B cell (primary cell): ENCODE measurements around the gene USP53. TPM values are rescaled to one million over a fixed set of nuclear protein-coding genes. Genes with fewer than 3 reads are reported as not detected.

ENCODE experiments used
- ATAC-seq: fragments of 200-7000 bp; cut with Tn5 transposase; one replicate; pipeline ENCODE4 v1.10.0; 2021; ENCODE audit warnings: low read depth, mild to moderate bottlenecking, moderate number of reproducible peaks, moderate library complexity
- CTCF ChIA-PET: fragments of 350-600 bp; sonication (Branson Sonifier 250); formaldehyde crosslinking; loops from one replicate; lab custom pipeline; 2021; ENCODE audit warnings: antibody characterized with exemption, inconsistent platforms; lab: Charles Lee
- POLR2A ChIA-PET: fragments of 350-600 bp; sonication (Branson Sonifier 250); formaldehyde crosslinking; loops from one replicate; lab custom pipeline; 2021; ENCODE audit warnings: antibody characterized with exemption; lab: Charles Lee
- DNase-seq: peaks from one replicate; pipeline ENCODE4 v3.0.0; 2013
- H2AFZ ChIP-seq: 2 replicates; pipeline ENCODE4 v1.6.1; 2012; ENCODE audit warnings: mild to moderate bottlenecking, low read depth, low read length; ENCODE audit not compliant: insufficient read depth, poor library complexity, severe bottlenecking
- H3K27ac ChIP-seq, 2 donors: 1 replicate in 1 of 2; 2 replicates in 1 of 2; pipeline ENCODE4 v1.5.1; 2012 to 2013; ENCODE audit warnings: low read length in 2 of 2, mild to moderate bottlenecking in 2 of 2, moderate library complexity in 1 of 2
- H3K27me3 ChIP-seq, 4 experiments: fragments of 200-600 bp in 1 of 4; sonication (generic) in 1 of 4; replicated peaks in 1 of 4; 1 replicate in 2 of 4; 2 replicates in 2 of 4; pipeline versions ENCODE4 v1.6.1 to v1.7.0; 2013 to 2016; ENCODE audit warnings: low read length in 3 of 4, mild to moderate bottlenecking in 2 of 4, mixed read lengths in 1 of 4, moderate library complexity in 1 of 4; ENCODE audit not compliant: insufficient read depth in 4 of 4, control insufficient read depth in 3 of 4; ENCODE audit errors: control extremely low read depth in 1 of 4
- H3K36me3 ChIP-seq, 2 experiments: replicated peaks in 1 of 2; 1 replicate in 1 of 2; 2 replicates in 1 of 2; pipeline versions ENCODE4 v1.6.1 to v1.7.1; 2013; ENCODE audit warnings: low read length in 1 of 2; ENCODE audit not compliant: insufficient read depth in 2 of 2, control insufficient read depth in 1 of 2; ENCODE audit errors: control extremely low read depth in 1 of 2, extremely low read depth in 1 of 2
- H3K4me1 ChIP-seq, 2 donors: fragments of 200-600 bp in 1 of 2; sonication (generic) in 1 of 2; 1 replicate in 1 of 2; 2 replicates in 1 of 2; pipeline versions ENCODE4 v1.5.1 to v1.6.1; 2013 to 2017; ENCODE audit warnings: low read length in 2 of 2; ENCODE audit not compliant: control insufficient read depth in 2 of 2, insufficient read depth in 2 of 2
- H3K4me2 ChIP-seq: replicated peaks from 2 replicates; pipeline ENCODE3; 2012; ENCODE audit warnings: mild to moderate bottlenecking, low read depth, low read length; ENCODE audit not compliant: poor library complexity, severe bottlenecking
- H3K4me3 ChIP-seq, 5 experiments: fragments of 200-600 bp in 1 of 5; sonication (generic) in 1 of 5; 1 replicate in 3 of 5; 2 replicates in 2 of 5; pipeline versions ENCODE4 v1.5.1 to v1.7.0; 2011 to 2016; ENCODE audit warnings: low read length in 4 of 5, mild to moderate bottlenecking in 4 of 5, low read depth in 2 of 5, control low read depth in 1 of 5, moderate library complexity in 1 of 5; ENCODE audit not compliant: insufficient read depth in 1 of 5; ENCODE audit errors: control extremely low read depth in 1 of 5, extremely low read depth in 1 of 5
- H3K79me2 ChIP-seq: fragments of 200-600 bp; sonication (generic); one replicate; pipeline ENCODE4 v1.6.0; 2016; ENCODE audit warnings: low read length; ENCODE audit not compliant: control insufficient read depth, insufficient read depth
- H3K9ac ChIP-seq: fragments of 200-600 bp; sonication (generic); 2 replicates; pipeline ENCODE4 v1.6.1; 2017; ENCODE audit warnings: mild to moderate bottlenecking, low read length, moderate library complexity
- H3K9me3 ChIP-seq, 3 donors: one replicate each; pipeline versions ENCODE4 v1.6.1 to v1.7.1; 2013; ENCODE audit warnings: low read length in 2 of 3; ENCODE audit not compliant: control insufficient read depth in 2 of 3, insufficient read depth in 1 of 3; ENCODE audit errors: control extremely low read depth in 1 of 3
- H4K20me1 ChIP-seq: 2 replicates; pipeline ENCODE4 v1.6.0; 2012; ENCODE audit warnings: mild to moderate bottlenecking, low read length; ENCODE audit not compliant: insufficient read depth, control insufficient read depth, poor library complexity, severe bottlenecking
- H3K27ac Mint-ChIP-seq: one replicate; pipeline ENCODE4 v1.8.0; 2021; ENCODE audit warnings: mixed read lengths
- H3K27me3 Mint-ChIP-seq: one replicate; pipeline ENCODE4 v1.8.0; 2021; ENCODE audit warnings: mixed read lengths
- H3K4me1 Mint-ChIP-seq: one replicate; pipeline ENCODE4 v1.8.0; 2021; ENCODE audit warnings: mixed read lengths
- H3K4me3 Mint-ChIP-seq: one replicate; pipeline ENCODE4 v1.8.0; 2021; ENCODE audit warnings: mixed read lengths
- H3K9me3 Mint-ChIP-seq: one replicate; pipeline ENCODE4 v1.8.0; 2022; ENCODE audit warnings: mixed read lengths; ENCODE audit not compliant: insufficient read depth
- EZH2 ChIP-seq: IDR thresholded peaks from 2 replicates; pipeline ENCODE4 v1.6.1; 2012; ENCODE audit warnings: borderline replicate concordance, low read depth, mild to moderate bottlenecking, moderate library complexity, low read length; ENCODE audit not compliant: insufficient read depth, poor library complexity, severe bottlenecking
- WGBS: methylation state at CpG from one replicate; pipeline ENCODE4 v1.1.5; 2013; ENCODE audit warnings: missing lambda C conversion rate; ENCODE audit not compliant: insufficient coverage; 5-methylcytosine and 5-hydroxymethylcytosine counted together
- intact Hi-C: fragments of 100-400 bp; cut with micrococcal nuclease; formaldehyde crosslinking; loops from one replicate; pipeline ENCODE4 v1.10.0; 2022
- polyA plus RNA-seq: library from polyadenylated mRNA; depleted of rRNA; stranded (reverse); fragments of >200 nt; gene quantifications from 2 replicates; pipeline ENCODE4 v1.2.3, GENCODE V29; 2012
- total RNA-seq, 2 donors: library from RNA; stranded (reverse); fragments of 120-200 nt in 1 of 2; gene quantifications; 1 replicate in 1 of 2; 2 replicates in 1 of 2; pipeline versions ENCODE4 v1.2.3 to v1.2.4, GENCODE V29; 2013 to 2022
- TF ChIP-seq, protein P1 (sequence below): fragments of 200-600 bp; IDR thresholded peaks from one replicate; pipeline ENCODE4 v1.8.0; 2022; ENCODE audit warnings: antibody characterized with exemption, mild to moderate bottlenecking

Gene USP53
- total and polyA plus RNA-seq, 2 donors (not counting 1 experiment from before 2014, with no cell fraction given), result 12.9 to 45.0 TPM

DNA sequence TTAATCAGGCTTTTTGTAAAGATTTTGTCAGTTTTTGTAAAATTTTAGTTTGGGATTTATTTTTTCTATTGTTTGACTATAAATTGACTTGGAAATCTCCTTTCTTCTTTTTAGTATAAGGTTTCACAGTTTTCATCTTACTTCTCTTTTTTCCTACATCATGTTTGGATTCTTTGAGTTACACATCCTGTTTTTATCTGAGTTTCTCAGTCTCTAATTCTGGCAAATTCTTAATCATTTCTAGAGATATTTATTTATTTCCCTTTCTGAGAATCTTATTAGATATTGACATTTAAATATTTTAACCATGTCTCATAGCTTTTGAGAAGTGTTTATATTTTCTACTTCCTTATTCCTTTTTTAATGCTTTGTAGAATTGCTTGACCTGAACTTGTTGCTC lies 20.7 kb downstream of the USP53 start:
- peak overlapping the region; percentile 5 for H3K4me2 ChIP-seq
- no peaks in the 10 kb centered on the region for H4K20me1 ChIP-seq
- no peak overlapping the region for H3K4me3 ChIP-seq
- peaks cover 45% of the 10 kb centered on the region for H3K4me1 Mint-ChIP-seq
- H3K9me3 Mint-ChIP-seq, result no peaks in the 10 kb centered on the region
- intact Hi-C loops, result loop anchor here (5.0 kb wide), 1 partner anchor 34 kb away; no protein-coding TSS in a partner anchor
- H2AFZ ChIP-seq, result no peak overlapping the region
- H3K27ac ChIP-seq, result no peak overlapping the region
- H3K27me3 ChIP-seq, result no peaks in the 10 kb centered on the region
- ChIA-PET CTCF (no interaction called here), POLR2A (no interaction called here)
- no peak overlapping the region for H3K27ac Mint-ChIP-seq
- ATAC-seq, result no peak
- no peak overlapping the region for H3K9ac ChIP-seq
- TF ChIP-seq, protein P1, sequence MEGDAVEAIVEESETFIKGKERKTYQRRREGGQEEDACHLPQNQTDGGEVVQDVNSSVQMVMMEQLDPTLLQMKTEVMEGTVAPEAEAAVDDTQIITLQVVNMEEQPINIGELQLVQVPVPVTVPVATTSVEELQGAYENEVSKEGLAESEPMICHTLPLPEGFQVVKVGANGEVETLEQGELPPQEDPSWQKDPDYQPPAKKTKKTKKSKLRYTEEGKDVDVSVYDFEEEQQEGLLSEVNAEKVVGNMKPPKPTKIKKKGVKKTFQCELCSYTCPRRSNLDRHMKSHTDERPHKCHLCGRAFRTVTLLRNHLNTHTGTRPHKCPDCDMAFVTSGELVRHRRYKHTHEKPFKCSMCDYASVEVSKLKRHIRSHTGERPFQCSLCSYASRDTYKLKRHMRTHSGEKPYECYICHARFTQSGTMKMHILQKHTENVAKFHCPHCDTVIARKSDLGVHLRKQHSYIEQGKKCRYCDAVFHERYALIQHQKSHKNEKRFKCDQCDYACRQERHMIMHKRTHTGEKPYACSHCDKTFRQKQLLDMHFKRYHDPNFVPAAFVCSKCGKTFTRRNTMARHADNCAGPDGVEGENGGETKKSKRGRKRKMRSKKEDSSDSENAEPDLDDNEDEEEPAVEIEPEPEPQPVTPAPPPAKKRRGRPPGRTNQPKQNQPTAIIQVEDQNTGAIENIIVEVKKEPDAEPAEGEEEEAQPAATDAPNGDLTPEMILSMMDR, result no peak
- no peak for TF ChIP-seq EZH2
- H3K4me1 ChIP-seq, result peaks cover 6 to 8% of the 10 kb centered on the region in 2 donors
- no peaks in the 10 kb centered on the region for H3K27me3 Mint-ChIP-seq
- DNase-seq, result no peak
- H3K4me3 Mint-ChIP-seq, result no peak overlapping the region
- H3K9me3 ChIP-seq, result no peaks in the 10 kb centered on the region
- no peaks in the 10 kb centered on the region for H3K36me3 ChIP-seq
- no peaks in the 10 kb centered on the region for H3K79me2 ChIP-seq

DNA sequence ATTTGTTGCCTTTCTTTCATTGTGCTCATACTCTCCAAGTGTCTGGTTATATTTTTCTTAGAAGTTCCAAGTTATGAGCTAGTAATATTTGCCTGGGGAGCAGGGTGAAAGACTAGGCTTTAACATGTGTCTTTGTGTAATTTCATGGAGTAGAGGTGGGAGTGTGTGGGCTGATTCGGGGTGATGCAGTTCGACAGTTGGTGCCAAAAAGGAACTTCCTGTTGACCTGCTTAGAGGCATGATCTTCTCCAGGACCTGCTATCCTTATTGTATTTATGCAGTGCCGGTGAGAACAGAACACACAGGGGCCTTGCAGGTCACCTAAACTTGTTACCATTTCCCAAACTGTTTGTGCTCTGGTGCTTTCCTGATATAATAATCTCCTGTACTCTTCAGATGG lies 21.2 kb downstream of the USP53 start:
- Histone ChIP-seq H3K27me3 (no peaks in the 10 kb centered on the region), H3K9me3 (no peaks in the 10 kb centered on the region), H3K4me2 (peak overlapping the region; percentile 5), H3K36me3 (no peaks in the 10 kb centered on the region), H3K27ac (no peak overlapping the region), H3K4me1 (peaks cover 6 to 8% of the 10 kb centered on the region in 2 donors), H3K4me3 (no peak overlapping the region), H3K9ac (no peak overlapping the region), H4K20me1 (no peaks in the 10 kb centered on the region), H2AFZ (no peak overlapping the region), H3K79me2 (no peaks in the 10 kb centered on the region)
- Mint-ChIP-seq H3K27ac (peak overlapping the region; percentile 16), H3K4me3 (peak overlapping the region; percentile 49), H3K9me3 (no peaks in the 10 kb centered on the region), H3K27me3 (no peaks in the 10 kb centered on the region), H3K4me1 (peaks cover 47% of the 10 kb centered on the region)
- TF ChIP-seq EZH2, result no peak
- TF ChIP-seq, protein P1, result no peak
- WGBS, result 14% methylated on average over 3 of the region's 3 CpGs
- ChIA-PET CTCF (no interaction called here), POLR2A (no interaction called here)
- intact Hi-C loops, result loop anchor here (5.0 kb wide), 1 partner anchor 34 kb away; no protein-coding TSS in a partner anchor
- DNase-seq (no peak), ATAC-seq (no peak)
